ENCODE measurements around the gene RUBCN.
"Not testable (repeated sequence)": the region's sequence is repeated elsewhere in the genome, so short reads cannot be mapped to it uniquely, and the experiment has no call there.

The RUBCN gene

GRCh38 chr3:197734667-197735318 is 1.9 kb downstream of the RUBCN start:
- no peak for DNase-seq (ENCODE audit: low read depth in 2 of 2)

- DNase-seq (ENCODE audit: low read depth in 2 of 2), result no peak
Observed at GRCh38 chr3:197733042-197733441, 3.7 kb downstream of the RUBCN start.

- DNase-seq (ENCODE audit: low read depth in 2 of 2), result not testable (repeated sequence)
Observed at GRCh38 chr3:197731483-197731882, 5.2 kb downstream of the RUBCN start.

GRCh38 chr3:197730770-197731169 is 5.9 kb downstream of the RUBCN start:
- DNase-seq (ENCODE audit: low read depth in 2 of 2), result not testable (repeated sequence)

GRCh38 chr3:197730200-197730599 is 6.5 kb downstream of the RUBCN start:
- DNase-seq (ENCODE audit: low read depth in 2 of 2), result no peak

GRCh38 chr3:197728487-197728886 is 8.2 kb downstream of the RUBCN start:
- DNase-seq (ENCODE audit: low read depth in 2 of 2), result no peak

- DNase-seq (ENCODE audit: low read depth in 2 of 2), result not testable (repeated sequence)
Observed at GRCh38 chr3:197727878-197728277, 8.8 kb downstream of the RUBCN start.

GRCh38 chr3:197722734-197723133 is 14.0 kb downstream of the RUBCN start:
- DNase-seq (ENCODE audit: low read depth in 2 of 2), result no peak

GRCh38 chr3:197720694-197721093 is 16.0 kb downstream of the RUBCN start:
- DNase-seq (ENCODE audit: low read depth in 2 of 2), result no peak

GRCh38 chr3:197718891-197719290 is 17.8 kb downstream of the RUBCN start:
- DNase-seq (ENCODE audit: low read depth in 2 of 2), result no peak

- DNase-seq (ENCODE audit: low read depth in 2 of 2), result no peak
Observed at GRCh38 chr3:197714251-197714650, 22.5 kb downstream of the RUBCN start.

- no peak for DNase-seq (ENCODE audit: low read depth in 2 of 2)
Observed at GRCh38 chr3:197713477-197713822, 23.3 kb downstream of the RUBCN start.

GRCh38 chr3:197711973-197712707 is 24.6 kb downstream of the RUBCN start:
- peak; percentile 69 to 79 for DNase-seq (ENCODE audit: low read depth in 2 of 2)

- DNase-seq (ENCODE audit: low read depth in 2 of 2), result not testable (repeated sequence)
Observed at GRCh38 chr3:197710965-197711364, 25.7 kb downstream of the RUBCN start.

GRCh38 chr3:197709135-197709534 is 27.6 kb downstream of the RUBCN start:
- no peak for DNase-seq (ENCODE audit: low read depth in 2 of 2)

- no peak for DNase-seq (ENCODE audit: low read depth in 2 of 2)
Observed at GRCh38 chr3:197706658-197707057, 30.0 kb downstream of the RUBCN start.

GRCh38 chr3:197701841-197702240 is 34.9 kb downstream of the RUBCN start:
- DNase-seq (ENCODE audit: low read depth in 2 of 2), result no peak

- no peak for DNase-seq (ENCODE audit: low read depth in 2 of 2)
Observed at GRCh38 chr3:197700095-197700494, 36.6 kb downstream of the RUBCN start.

- no peak for DNase-seq (ENCODE audit: low read depth in 2 of 2)
Observed at GRCh38 chr3:197697355-197697754, 39.3 kb downstream of the RUBCN start.

- no peak for DNase-seq (ENCODE audit: low read depth in 2 of 2)
Observed at GRCh38 chr3:197694251-197694650, 42.5 kb downstream of the RUBCN start.

GRCh38 chr3:197692641-197693040 is 44.1 kb downstream of the RUBCN start:
- DNase-seq (ENCODE audit: low read depth in 2 of 2), result no peak

- DNase-seq (ENCODE audit: low read depth in 2 of 2), result no peak
Observed at GRCh38 chr3:197690754-197691153, 46.0 kb downstream of the RUBCN start.

GRCh38 chr3:197687570-197687969 is 49.1 kb downstream of the RUBCN start:
- DNase-seq (ENCODE audit: low read depth in 2 of 2), result no peak

- DNase-seq (ENCODE audit: low read depth in 2 of 2), result no peak
Observed at GRCh38 chr3:197686899-197687298, 49.8 kb downstream of the RUBCN start.

Data from activated CD8-positive, alpha-beta memory T cell treated with anti-CD3 and anti-CD28 coated beads for 4 hours (primary cell).